Endothelial cell of umbilical vein (primary cell): Measurements from ENCODE around the gene NMBR. TPM values are rescaled to one million over a fixed set of nuclear protein-coding genes. Genes with fewer than 3 reads are reported as not detected.

Experiments used
- BruUV-seq: library from RNA; stranded (reverse); fragments of 400-500 nt; replicated peaks from 2 replicates; lab custom pipeline; 2021; lab: Mats Ljungman, UMichigan
- CTCF ChIA-PET: fragments of 300-600, 350-600 bp; sonication (Branson Sonifier 250); formaldehyde crosslinking; loops from one replicate; lab custom pipeline; 2021; ENCODE audit warnings: antibody characterized with exemption, inconsistent platforms; lab: Charles Lee
- POLR2A ChIA-PET: fragments of 300-600, 350-600 bp; sonication (Branson Sonifier 250); formaldehyde crosslinking; loops from one replicate; lab custom pipeline; 2021; ENCODE audit warnings: antibody characterized with exemption, inconsistent platforms; lab: Charles Lee
- DNase-seq: peaks from one replicate; pipeline ENCODE4 v3.0.0-alpha.2; 2011; ENCODE audit warnings: low read depth, low spot score
- FAIRE-seq: peaks from 2 replicates; lab custom pipeline; 2011; peaks lifted over from hg19 to GRCh38; lab: Jason Lieb, UNC
- H2AFZ ChIP-seq: 2 replicates; pipeline ENCODE4 v1.6.0; 2012; ENCODE audit warnings: low read depth, low read length, control low read depth, inconsistent platforms
- H3K27ac ChIP-seq: 2 replicates; pipeline ENCODE4 v1.5.1; 2011; ENCODE audit warnings: low read depth, mild to moderate bottlenecking, control low read depth, low read length, moderate library complexity; ENCODE audit not compliant: insufficient read depth
- H3K27me3 ChIP-seq, 2 experiments: 2 replicates each; pipeline versions ENCODE4 v1.6.0 to v1.6.1; 2011; ENCODE audit warnings: low read length in 2 of 2, mixed read lengths in 1 of 2; ENCODE audit not compliant: control insufficient read depth in 2 of 2, insufficient read depth in 2 of 2
- H3K36me3 ChIP-seq, 2 experiments: 2 replicates in 1 of 2; 3 replicates in 1 of 2; pipeline ENCODE4 v1.5.1; 2011; ENCODE audit warnings: low read length in 2 of 2, mild to moderate bottlenecking in 1 of 2, moderate library complexity in 1 of 2; ENCODE audit not compliant: control insufficient read depth in 2 of 2, insufficient read depth in 2 of 2; ENCODE audit errors: extremely low read depth in 1 of 2
- H3K4me1 ChIP-seq: 3 replicates; pipeline ENCODE4 v1.5.1; 2011; ENCODE audit warnings: mild to moderate bottlenecking, low read length; ENCODE audit not compliant: control insufficient read depth, insufficient read depth; ENCODE audit errors: extremely low read depth
- H3K4me2 ChIP-seq: 2 replicates; pipeline ENCODE4 v1.6.1; 2011; ENCODE audit warnings: low read length, control low read depth, mixed read lengths; ENCODE audit not compliant: insufficient read depth
- H3K4me3 ChIP-seq, 3 experiments: fragments of 200-600 bp in 1 of 3; sonication (generic), shearing (Covaris generic) in 1 of 3; replicated peaks in 1 of 3; 2 replicates each; pipeline ENCODE4 v1.5.1; 2011 to 2016; ENCODE audit warnings: control low read depth in 3 of 3, low read length in 3 of 3, mild to moderate bottlenecking in 2 of 3, inconsistent platforms in 1 of 3, low read depth in 1 of 3, moderate library complexity in 1 of 3; ENCODE audit not compliant: insufficient read depth in 1 of 3
- H3K79me2 ChIP-seq: 2 replicates; pipeline ENCODE4 v1.6.0; 2012; ENCODE audit warnings: low read length, inconsistent platforms; ENCODE audit not compliant: control insufficient read depth, insufficient read depth
- H3K9ac ChIP-seq: replicated peaks from 2 replicates; pipeline ENCODE3; 2011; ENCODE audit warnings: low read length, control low read depth; ENCODE audit not compliant: insufficient read depth; ENCODE audit errors: extremely low read depth
- H3K9me1 ChIP-seq: replicated peaks from 3 replicates; pipeline ENCODE4 v1.6.0; 2011; ENCODE audit warnings: mild to moderate bottlenecking, low read length; ENCODE audit not compliant: control insufficient read depth, insufficient read depth; ENCODE audit errors: extremely low read depth
- H3K9me3 ChIP-seq: replicated peaks from 2 replicates; pipeline ENCODE4 v1.5.1; 2012; ENCODE audit warnings: low read length, inconsistent platforms; ENCODE audit not compliant: control insufficient read depth, insufficient read depth
- H4K20me1 ChIP-seq: replicated peaks from 2 replicates; pipeline ENCODE3; 2011; ENCODE audit warnings: mild to moderate bottlenecking, low read length; ENCODE audit not compliant: control insufficient read depth, insufficient read depth; ENCODE audit errors: extremely low read depth
- EZH2 ChIP-seq: IDR thresholded peaks from 2 replicates; pipeline ENCODE4 v1.6.1; 2012; ENCODE audit warnings: borderline replicate concordance, low read depth, mild to moderate bottlenecking, moderate library complexity, low read length, inconsistent platforms; ENCODE audit not compliant: severe bottlenecking
- FOS ChIP-seq: IDR thresholded peaks from 2 replicates; pipeline ENCODE4 v1.6.1; 2011; ENCODE audit warnings: mild to moderate bottlenecking, low read length, moderate library complexity, borderline replicate concordance; ENCODE audit not compliant: insufficient read depth
- GATA2 ChIP-seq: IDR thresholded peaks from 2 replicates; pipeline ENCODE4 v1.7.0; 2011; ENCODE audit warnings: low read depth, mild to moderate bottlenecking, moderate library complexity, mixed read lengths, low read length; ENCODE audit not compliant: insufficient read length, insufficient read depth
- MAX ChIP-seq: IDR thresholded peaks from 2 replicates; pipeline ENCODE4 v1.6.1; 2011; ENCODE audit not compliant: insufficient read depth, insufficient read length
- POLR2AphosphoS5 ChIP-seq: IDR thresholded peaks from 2 replicates; pipeline ENCODE4 v1.6.1; 2012; ENCODE audit warnings: low read depth, mild to moderate bottlenecking, control low read depth, low read length, moderate library complexity; ENCODE audit not compliant: insufficient read depth
- dilution Hi-C: fragments of 300-500 bp; cut with MboI; formaldehyde crosslinking; loops from one replicate; pipeline ENCODE4 v1.15.0; 2019; ENCODE audit warnings: low sequenced_read_pairs; ENCODE audit not compliant: extremely low pct_ligation_motif_present
- intact Hi-C: fragments of 100-400 bp; cut with micrococcal nuclease; formaldehyde crosslinking; loops from one replicate; pipeline ENCODE4 v1.10.0; 2022
- polyA plus RNA-seq, 4 experiments: library from polyadenylated mRNA; depleted of rRNA in 3 of 4; stranded (reverse) in 3 of 4; unstranded in 1 of 4; fragments of >200 nt; gene quantifications; 2 replicates each; pipeline versions ENCODE4 v1.2.1 to v1.2.3, GENCODE V29; 2011 to 2012; ENCODE audit warnings: missing spikeins in 1 of 4
- total RNA-seq: library from RNA; stranded (reverse); gene quantifications from 2 replicates; pipeline ENCODE4 v1.2.3, GENCODE V29; 2021

NMBR gene
- total and polyA plus RNA-seq, 2 donors (not counting 3 experiments of a cell fraction or from before 2014, with no cell fraction given), result not detected

DNA sequence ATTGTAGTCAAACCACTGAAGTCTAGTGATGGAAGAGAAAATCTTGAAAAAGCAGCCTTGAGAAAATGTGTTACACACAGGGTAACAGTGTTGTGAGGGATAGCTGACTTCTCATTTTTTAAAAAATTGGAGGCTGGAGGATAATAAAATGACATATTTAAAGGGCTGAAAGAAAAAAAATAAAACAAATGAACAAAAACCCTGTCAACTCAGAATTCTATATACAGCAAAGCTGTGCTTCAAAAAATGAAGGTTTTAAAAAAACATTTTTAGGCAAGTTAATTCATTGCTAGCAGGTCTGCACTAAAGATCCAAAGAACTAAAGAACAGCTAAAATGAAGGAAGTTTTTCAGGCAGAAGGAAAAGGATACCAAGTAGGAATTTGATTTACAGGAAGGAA lies 31.2 kb upstream of the NMBR start:
- Histone ChIP-seq H4K20me1 (peaks cover 2% of the 10 kb centered on the region), H3K9ac (no peak overlapping the region), H3K36me3 (peaks cover 3 to 8% of the 10 kb centered on the region in 2 experiments), H2AFZ (no peak overlapping the region), H3K79me2 (no peaks in the 10 kb centered on the region), H3K4me3 (no peak overlapping the region), H3K27me3 (no peaks in the 10 kb centered on the region), H3K27ac (no peak overlapping the region), H3K9me3 (no peaks in the 10 kb centered on the region), H3K4me2 (no peak overlapping the region), H3K4me1 (no peaks in the 10 kb centered on the region), H3K9me1 (peaks cover 3% of the 10 kb centered on the region)
- dilution Hi-C loops, result no loop called here
- no peak for DNase-seq
- no peak for FAIRE-seq
- BruUV-seq, result no TSS peak
- TF ChIP-seq FOS, result no peak
- no peak for TF ChIP-seq EZH2
- no peak for TF ChIP-seq POLR2AphosphoS5
- POLR2A ChIA-PET, result no interaction called here
- intact Hi-C loops, result no loop called here
- CTCF ChIA-PET, result interaction anchor here (0.9 to 1.7 kb wide), 5 partner anchors 9 to 30 kb away, joined by 3 to 12 read pairs (median 5); no protein-coding TSS in a partner anchor

DNA sequence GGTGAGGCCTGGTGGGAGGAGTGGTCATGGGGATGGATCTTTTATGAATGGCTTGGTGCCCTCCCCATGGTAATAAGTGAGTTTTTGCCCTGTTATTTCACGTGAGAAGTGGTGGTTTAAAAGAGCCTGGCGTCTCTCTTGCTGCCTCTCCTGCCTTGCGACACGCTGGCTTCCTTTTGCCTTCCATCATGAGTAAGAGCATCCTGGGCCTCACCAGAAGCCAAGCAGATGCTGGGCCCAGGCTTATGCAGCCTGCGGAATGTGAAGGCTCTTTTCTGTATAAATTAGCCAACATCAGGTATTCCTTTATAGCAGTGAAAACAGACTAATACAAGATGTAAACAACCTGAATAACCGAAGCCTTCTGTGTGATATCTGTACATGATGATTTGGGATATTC lies 27.8 kb upstream of the NMBR start:
- H3K9me3 ChIP-seq, result no peaks in the 10 kb centered on the region
- H3K36me3 ChIP-seq, result peaks cover 3 to 8% of the 10 kb centered on the region in 2 experiments
- no peak overlapping the region for H3K4me2 ChIP-seq
- H2AFZ ChIP-seq, result no peak overlapping the region
- intact Hi-C loops (no loop called here), dilution Hi-C loops (no loop called here)
- no peak overlapping the region for H3K27ac ChIP-seq
- CTCF ChIA-PET, result interaction anchor here (1.0 to 1.7 kb wide), 4 partner anchors 11 to 33 kb away, joined by 3 to 6 read pairs (median 3); no protein-coding TSS in a partner anchor
- H4K20me1 ChIP-seq, result peaks cover 2% of the 10 kb centered on the region
- DNase-seq, result no peak
- TF ChIP-seq EZH2 (no peak), MAX (no peak), GATA2 (no peak)
- H3K9me1 ChIP-seq, result peaks cover 3% of the 10 kb centered on the region
- POLR2A ChIA-PET, result no interaction called here
- H3K4me3 ChIP-seq, result no peak overlapping the region
- no peaks in the 10 kb centered on the region for H3K27me3 ChIP-seq
- no peak for FAIRE-seq
- no peaks in the 10 kb centered on the region for H3K4me1 ChIP-seq
- H3K9ac ChIP-seq, result no peak overlapping the region
- H3K79me2 ChIP-seq, result no peaks in the 10 kb centered on the region
- no TSS peak for BruUV-seq
